DMS114 treated with DMSO at 0.1 percent for 48 hours (cell line): ENCODE results near the gene ANAPC2.

ENCODE experiments used
- DNase-seq: peaks from one replicate; lab custom pipeline; 2025; ENCODE audit not compliant: unreplicated experiment; lab: John Stamatoyannopoulos, UW

Gene ANAPC2

GRCh38 chr9:137227054-137227852 lies 38.9 kb upstream of the ANAPC2 start, which contains the start of gene RNF224:
RNF224 (plus strand) TSS chr9:137227502; CDS start chr9:137228336, 834 bp downstream.
- DNase-seq, result peak; percentile 24

- no peak for DNase-seq
Observed at GRCh38 chr9:137226338-137227053, 38.1 kb upstream of the ANAPC2 start.

GRCh38 chr9:137225699-137226331 lies 37.5 kb upstream of the ANAPC2 start:
- DNase-seq, result no peak

GRCh38 chr9:137224830-137225694 lies 36.7 kb upstream of the ANAPC2 start, which contains the start of gene CYSRT1:
CYSRT1 (plus strand) TSS chr9:137225174; CDS start chr9:137225622, 448 bp downstream.
- DNase-seq, result no peak

DNA sequence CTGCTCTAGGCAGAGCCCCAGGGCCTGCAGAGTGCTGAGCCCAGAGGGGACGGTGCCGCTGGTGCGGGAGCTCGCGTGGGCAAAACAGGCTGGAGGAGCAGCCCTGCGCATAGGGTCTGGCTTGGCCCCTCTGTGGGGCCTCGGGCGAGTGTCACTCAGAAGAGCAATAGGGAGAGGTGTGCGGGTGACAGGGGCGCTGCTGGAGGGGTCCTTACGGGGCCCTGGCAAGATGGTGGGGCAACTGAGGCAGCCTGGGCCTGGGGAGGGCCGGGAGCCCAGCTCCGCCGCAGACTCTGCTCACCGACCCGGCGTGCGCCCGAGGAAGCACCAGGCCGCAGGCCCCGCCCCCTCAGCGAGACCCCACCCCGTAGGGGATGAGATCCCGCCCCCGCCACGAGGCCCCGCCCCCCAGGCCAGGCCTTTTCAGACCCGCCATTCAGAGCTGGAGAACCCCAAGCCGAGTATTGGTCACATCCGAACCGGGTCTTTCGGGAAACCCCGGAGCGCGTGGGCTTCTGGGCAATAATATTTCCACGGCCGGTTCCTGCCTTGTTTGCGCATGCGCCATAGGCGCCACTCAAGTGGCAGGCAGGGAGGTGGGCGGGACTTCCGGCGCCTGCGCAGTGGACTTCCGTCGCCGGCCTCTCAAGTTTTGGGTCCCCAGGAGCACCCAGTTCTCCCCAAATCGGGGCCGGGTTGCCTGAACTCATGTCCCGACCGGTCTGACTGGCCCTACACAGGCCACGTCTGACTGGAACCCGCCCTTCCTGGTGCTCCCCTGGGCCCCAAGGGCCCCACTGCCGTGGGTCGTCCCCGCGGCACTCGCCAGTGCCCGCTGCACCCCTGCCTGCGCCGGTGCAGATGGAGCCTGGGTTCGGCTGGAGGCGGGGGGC lies 35.0 kb upstream of the ANAPC2 start:
- peak; percentile 84 for DNase-seq

DNA sequence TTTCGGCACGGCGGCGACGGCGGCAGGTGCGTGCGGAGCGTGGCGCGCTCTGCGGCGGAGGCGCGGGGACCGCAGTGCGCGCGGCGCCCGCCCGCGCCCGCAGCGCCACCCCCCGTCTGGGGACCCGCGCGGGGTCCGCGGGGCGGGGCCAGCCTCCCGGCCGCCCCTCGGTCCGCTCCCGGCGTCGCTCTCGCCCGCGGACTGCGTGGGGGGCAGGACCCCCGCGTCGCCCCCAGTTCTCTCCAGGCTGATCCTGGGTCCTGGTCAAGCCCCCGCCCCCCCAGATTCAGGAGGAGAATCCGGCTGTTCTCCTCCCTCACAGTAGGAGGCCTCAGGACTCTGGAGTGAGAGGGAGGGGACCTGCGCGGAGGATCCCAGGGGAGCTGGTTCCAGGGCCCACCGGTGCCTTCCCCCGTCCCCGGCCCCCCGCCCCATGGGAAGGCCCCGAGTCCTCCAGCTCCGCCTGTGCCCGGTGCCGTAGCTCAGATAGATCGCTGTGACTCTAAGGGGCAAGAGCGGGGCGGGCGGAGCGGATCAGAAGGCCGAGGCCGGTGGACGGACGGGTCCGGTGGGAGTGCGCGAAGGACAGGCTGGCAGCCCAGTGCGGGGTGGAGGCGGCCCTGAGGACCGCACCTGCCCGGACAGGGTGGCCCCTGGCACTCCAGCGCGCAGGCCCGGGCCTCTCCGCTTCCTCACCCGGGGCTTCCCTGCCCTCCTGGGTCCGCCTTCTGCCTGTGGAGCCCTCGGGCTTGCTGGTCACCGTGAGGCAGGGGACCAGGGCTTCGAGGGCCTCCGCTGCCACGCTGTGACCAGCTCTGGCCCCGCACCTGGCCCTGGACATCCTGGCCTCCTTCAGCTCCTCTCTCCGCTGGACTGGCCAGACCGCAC lies 34.1 kb upstream of the ANAPC2 start, which contains the start of gene RNF208:
Gene RNF208 (minus strand): TSS at position 51 of the 888 bp plus-strand sequence. CDS start 1,028 bp downstream, outside the sequence.
- DNase-seq, result no peak

GRCh38 chr9:137221506-137222111 lies 33.2 kb upstream of the ANAPC2 start:
- no peak for DNase-seq

DNA sequence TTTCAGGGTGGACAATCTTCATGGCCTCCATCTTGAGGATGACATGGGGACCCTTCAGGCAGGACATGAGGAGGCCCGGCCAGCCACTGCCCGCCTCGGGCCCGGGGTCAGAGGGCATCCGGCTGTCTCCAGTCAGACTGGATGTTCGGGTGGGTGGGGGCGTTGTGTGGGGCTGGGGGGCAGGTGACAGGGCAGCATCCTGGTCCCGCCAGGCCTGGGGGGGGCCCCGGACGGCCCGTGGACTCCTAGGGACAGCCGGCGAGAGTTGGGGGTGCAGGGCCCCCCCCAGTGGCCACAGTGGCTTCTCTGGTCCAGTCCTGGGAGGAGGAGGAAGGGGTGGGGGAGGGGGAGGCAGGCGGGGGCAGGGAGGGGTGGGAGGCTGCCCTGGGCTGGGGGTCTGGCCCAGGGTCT lies 32.7 kb upstream of the ANAPC2 start:
- DNase-seq, result no peak

GRCh38 chr9:137220317-137221094 lies 32.1 kb upstream of the ANAPC2 start:
- DNase-seq, result no peak

GRCh38 chr9:137219757-137220316 lies 31.5 kb upstream of the ANAPC2 start:
- no peak for DNase-seq

- no peak for DNase-seq
Observed at GRCh38 chr9:137218754-137219271, 30.5 kb upstream of the ANAPC2 start.

DNA sequence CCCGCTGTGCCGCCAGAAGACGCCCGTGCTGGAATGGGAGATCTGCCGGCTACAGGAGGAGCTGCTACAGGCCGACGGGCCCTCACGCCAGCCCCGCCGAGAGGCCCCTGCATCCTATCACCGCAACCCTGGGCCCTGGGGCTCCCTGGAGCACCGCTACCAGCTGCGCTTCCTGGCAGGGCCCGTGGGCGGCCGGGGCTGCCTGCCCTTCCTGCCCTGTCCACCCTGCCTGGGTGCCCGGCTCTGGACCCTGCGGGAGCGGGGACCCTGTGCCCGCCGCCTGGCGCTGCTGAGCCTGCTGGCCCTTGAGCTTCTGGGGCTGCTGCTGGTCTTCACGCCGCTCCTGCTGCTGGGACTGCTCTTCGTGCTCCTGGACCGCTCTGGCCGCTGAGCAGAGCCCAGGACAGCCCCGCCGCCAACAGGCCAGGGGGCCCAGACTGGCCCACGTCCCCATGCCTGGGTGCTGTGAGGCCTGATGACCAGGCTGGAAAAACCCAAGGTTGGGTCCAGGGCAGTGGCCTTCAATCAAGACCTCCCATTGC lies 29.9 kb upstream of the ANAPC2 start:
- no peak for DNase-seq

GRCh38 chr9:137217276-137218211 lies 29.2 kb upstream of the ANAPC2 start:
- no peak for DNase-seq

DNA sequence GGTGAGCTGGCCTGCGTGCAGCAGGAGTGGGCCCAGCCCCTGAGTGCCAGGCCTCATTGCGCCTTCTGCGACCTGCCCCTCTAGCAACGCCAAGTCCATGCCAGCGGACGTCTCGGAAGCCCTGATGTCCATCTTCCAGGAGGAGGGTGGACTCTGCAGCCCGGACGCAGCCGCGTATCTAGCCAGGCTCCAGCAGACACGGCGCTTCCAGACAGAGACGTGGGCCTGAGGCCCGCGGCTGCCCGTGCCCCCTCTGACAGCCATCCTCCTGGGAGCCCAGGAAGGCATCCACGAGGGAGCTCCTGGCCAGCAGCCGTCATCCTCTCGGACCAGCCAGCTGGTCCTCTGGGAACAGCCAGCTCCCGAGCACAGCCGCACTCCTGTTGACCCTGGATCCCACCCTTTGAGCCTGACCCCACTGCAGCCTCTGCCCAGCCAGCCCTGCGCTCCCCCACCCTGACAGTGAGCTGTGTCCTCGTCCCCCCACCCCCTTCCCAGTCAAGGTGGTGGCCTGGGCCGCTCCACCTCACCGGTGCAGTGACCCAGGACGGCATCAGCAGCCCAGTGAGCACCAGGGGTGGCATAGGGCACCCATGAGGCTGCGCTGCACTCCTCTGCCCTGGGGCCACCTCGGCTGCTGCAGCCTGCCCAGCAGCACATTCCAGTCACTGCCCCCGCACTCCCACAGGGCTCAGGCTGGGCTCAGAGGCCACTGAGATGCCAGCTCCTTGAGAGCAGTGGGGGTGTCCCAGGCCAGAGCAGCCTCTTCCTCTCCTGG lies 28.0 kb upstream of the ANAPC2 start:
- no peak for DNase-seq
